Kidney capillary endothelial cell (primary cell): ENCODE results near the gene PBX4.
A peak's percentile ranks its signal among the peaks of the same experiment; 100 is the strongest.

ENCODE experiments used
- DNase-seq: peaks from one replicate; pipeline ENCODE4 v3.0.0-alpha.2; 2018; ENCODE audit warnings: low spot score

The PBX4 gene

DNA sequence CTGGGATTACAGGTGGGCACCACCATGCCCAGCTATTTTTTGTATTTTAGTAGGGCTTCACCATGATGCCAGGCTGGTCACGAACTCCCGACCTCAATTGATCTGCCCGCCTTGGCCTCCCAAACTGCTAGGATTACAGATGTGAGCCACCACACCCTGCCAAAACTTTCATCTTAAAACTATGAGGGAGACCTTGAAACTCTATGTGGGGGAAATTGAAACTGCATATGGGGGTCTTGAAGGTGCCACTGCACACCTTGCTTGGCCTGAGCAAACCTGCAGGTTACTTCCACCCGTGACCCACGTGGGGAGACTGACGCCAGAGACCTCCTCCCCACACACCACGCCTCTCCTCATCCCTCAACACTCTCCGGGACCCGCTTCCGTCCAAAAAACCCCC is 64.8 kb downstream of the PBX4 start:
- DNase-seq, result no peak

DNA sequence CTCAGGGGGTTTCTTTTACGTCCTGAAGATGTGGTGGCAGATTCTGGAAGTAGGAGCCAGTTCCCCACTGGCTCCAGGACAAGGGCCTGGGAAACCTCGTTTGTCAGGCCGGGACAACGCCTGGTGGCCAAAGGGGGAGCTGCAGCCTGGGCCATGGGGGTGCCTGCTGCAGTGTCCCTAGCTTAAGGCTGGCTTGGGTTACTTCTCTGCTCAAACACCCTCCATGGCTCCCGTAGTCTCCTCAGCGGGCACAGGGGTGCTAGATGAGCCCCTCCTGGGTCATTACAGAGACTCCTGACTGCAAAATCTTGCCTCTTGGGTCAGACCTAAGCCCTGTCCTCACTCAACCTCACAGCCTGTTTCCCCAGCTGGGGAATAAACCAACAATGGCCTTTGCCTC is 65.7 kb downstream of the PBX4 start:
- DNase-seq, result no peak

- no peak for DNase-seq
Observed at GRCh38 chr19:19551853-19552192, 66.7 kb downstream of the PBX4 start.

GRCh38 chr19:19550972-19551852 is 67.3 kb downstream of the PBX4 start:
- no peak for DNase-seq

- DNase-seq, result no peak
Observed at GRCh38 chr19:19550485-19550929, 68.0 kb downstream of the PBX4 start.

DNA sequence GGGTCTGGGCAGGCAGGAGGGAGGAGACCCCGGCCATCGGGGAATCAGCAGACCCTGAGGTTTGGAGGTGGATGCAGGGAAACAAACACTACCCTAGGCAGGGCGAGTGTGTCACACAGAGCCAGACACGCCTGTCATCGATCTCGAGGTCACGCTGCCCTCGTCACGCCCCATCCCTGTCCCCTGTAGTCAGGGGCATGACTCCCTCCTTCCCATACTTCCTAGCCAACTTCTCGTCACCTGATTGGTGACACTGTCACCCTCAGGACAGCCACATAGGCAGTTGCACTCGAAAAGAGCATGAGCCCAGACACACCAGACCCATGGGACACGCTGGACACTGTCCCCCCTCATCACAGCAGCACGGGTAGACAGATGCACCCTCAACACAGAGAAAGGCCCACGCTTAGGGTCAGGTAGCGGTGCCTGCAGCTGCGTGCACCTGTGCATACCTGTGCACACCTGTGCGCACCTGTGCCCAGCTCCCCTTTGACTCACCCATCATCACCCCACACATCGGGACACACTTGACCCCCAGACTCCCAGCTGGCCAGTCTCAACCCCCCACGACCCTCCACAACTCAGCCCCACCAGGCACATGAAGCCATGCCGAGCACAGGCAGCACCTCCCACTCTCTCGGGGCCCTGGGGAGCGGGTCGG is 68.6 kb downstream of the PBX4 start:
- no peak for DNase-seq

GRCh38 chr19:19548915-19549759 is 69.3 kb downstream of the PBX4 start:
- DNase-seq, result no peak

DNA sequence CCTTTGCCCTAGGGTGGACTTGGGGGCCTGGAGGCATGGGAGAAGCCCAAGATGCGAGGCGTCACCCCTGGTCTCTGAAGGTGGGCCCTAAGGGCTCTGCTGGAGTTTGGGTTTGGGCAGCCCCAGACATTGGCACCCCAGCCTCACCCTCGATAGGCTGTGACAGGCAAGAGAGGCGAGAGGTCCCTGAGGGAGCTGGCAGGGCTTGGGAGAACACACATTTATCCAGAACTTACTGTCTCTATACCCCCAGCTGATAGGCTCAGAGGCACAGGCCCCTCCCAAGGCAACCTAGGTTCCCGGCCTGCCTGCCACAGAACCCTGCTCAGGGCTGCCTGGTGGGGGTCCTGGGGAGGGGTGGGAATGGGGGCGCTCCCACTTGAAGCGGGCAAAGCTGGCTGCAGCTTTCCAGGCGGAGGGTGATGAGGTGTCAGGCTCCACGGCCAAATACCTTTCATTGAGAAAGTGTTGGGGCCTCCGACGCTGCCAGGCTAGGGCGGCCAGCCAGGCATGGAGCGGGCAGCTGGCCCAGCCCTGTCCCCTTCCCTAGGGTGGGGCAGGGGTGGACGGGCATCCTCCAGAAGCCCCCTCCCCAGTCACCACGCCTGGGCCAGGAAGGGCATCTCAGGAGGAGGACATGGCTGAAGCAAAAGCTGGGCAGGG is 70.7 kb downstream of the PBX4 start:
- DNase-seq, result no peak

DNA sequence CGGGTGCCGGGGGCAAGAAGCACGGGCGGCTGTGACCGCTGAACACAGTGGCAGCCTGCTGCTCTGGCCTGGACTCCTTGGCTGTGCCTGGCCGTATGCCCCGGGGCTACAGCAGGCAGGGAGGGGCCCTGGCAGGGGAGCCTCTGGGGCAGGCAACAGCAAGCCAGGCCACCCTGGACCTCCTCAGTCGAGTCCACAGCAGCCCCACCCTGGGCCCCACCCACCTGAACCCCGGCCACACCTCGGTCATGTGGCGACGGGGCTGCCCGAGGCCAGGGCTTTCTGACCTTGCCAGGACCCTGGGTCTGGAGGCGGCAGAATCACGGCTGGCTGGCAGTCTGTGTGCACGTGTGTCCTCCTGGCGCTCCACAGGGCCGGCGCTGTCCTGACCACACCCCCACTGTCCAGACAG is 71.7 kb downstream of the PBX4 start:
- DNase-seq, result no peak

- DNase-seq, result no peak
Observed at GRCh38 chr19:19545707-19546106, 72.8 kb downstream of the PBX4 start.

DNA sequence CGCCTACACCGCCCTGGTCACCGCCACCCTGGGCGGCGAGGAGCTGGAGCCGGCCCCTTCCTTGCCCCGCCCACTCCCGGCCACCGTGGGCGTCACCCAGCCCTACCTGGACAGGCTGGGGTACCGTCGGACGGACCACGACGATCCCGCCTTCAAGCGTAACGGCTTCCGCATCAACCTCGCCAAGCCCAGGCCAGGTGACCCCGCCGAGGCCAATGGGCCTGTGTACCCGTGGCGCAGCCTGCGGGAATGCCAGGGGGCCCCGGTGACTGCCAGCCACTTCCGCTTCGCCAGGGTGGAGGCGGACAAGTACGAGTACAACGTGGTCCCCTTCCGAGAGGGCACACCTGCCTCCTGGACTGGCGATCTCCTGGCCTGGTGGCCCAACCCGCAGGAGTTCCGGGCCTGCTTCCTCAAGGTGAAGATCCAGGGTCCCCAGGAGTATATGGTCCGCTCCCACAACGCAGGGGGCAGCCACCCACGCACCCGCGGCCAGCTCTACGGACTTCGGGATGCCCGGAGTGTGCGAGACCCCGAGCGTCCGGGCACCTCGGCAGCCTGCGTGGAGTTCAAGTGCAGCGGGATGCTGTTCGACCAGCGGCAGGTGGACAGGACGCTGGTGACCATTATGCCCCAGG is 73.4 kb downstream of the PBX4 start:
- no peak for DNase-seq

DNA sequence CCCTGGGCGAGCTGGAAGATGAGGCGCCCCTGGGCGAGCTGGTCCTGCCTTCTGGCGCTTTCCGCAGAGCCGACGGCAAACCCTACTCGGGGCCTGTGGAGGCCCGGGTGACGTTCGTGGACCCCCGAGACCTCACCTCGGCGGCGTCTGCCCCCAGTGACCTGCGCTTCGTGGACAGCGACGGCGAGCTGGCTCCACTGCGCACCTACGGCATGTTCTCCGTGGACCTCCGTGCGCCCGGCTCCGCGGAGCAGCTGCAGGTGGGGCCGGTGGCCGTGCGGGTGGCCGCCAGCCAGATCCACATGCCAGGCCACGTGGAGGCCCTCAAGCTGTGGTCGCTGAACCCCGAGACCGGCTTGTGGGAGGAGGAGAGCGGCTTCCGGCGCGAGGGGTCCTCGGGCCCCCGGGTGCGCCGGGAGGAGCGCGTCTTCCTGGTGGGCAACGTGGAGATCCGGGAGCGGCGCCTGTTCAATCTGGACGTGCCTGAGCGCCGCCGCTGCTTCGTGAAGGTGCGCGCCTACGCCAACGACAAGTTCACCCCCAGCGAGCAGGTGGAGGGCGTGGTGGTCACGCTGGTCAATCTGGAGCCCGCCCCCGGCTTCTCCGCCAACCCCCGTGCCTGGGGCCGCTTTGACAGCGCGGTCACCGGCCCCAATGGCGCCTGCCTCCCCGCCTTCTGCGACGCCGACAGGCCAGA is 74.1 kb downstream of the PBX4 start:
- DNase-seq, result no peak

DNA sequence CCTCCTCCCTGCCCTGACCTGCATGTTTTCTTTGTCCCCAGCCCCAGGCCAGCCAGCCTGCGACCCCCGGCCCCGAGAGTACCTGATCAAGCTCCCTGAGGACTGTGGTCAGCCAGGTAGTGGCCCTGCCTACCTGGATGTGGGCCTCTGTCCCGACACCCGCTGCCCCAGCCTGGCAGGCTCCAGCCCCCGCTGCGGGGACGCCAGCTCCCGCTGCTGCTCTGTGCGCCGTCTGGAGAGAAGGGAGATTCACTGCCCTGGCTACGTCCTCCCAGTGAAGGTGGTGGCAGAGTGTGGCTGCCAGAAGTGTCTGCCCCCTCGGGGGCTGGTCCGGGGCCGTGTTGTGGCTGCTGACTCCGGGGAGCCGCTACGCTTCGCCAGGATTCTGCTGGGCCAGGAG is 74.8 kb downstream of the PBX4 start:
- no peak for DNase-seq

DNA sequence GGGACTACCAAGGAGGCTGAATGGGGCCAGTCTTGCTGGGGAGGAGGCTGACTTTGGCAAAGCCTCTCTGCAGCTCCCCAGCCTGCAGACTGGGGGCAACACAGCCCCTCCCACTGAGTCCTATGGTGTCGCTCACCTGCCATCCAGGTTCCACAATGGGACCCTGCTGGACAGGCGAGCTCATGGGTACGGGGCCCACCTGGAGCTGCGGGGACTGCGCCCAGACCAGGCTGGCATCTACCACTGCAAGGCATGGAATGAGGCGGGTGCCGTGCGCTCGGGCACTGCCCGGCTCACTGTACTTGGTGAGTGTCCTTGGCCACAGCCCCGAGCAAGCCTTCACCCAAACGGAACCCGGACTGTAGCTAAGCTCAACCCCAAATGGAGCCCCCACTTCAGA is 75.4 kb downstream of the PBX4 start:
- no peak for DNase-seq

DNA sequence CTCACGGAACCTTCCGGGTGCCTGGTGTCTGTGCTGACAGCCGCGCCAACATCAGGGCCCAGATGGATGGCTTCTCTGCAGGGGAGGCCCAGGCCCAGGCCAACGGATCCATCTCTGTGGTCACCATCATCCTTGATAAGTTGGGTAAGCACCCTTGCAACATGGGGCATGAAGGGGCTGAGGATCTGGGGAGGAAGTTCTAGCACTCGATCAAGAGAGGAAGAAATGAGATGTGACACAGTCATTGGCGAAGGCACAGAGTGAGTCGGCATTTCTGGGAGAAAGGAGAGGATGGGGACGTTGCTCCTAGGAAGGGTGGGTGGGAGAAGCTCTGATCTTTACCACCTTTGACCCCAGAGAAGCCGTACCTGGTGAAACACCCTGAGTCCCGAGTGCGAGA is 76.0 kb downstream of the PBX4 start:
- DNase-seq, result no peak

DNA sequence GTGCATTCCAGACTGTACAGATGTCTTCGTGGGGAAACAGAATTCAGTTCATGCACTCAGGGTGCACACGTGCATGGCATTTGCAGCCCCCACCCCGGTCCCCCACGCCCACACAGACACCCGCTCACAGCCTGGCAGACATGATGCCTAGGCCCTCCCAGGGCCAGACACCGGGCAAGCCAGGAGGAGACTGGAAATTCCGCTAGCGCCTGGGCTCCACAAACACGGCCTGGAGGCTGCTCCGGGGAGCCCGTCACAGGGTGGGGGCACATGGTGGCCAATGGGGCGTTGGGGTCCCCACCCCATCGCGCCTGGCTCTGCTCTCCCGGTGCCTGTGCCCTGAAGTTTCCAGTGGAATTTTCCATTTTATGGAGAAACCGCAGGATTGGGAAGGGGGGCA is 76.9 kb downstream of the PBX4 start:
- DNase-seq, result no peak

DNA sequence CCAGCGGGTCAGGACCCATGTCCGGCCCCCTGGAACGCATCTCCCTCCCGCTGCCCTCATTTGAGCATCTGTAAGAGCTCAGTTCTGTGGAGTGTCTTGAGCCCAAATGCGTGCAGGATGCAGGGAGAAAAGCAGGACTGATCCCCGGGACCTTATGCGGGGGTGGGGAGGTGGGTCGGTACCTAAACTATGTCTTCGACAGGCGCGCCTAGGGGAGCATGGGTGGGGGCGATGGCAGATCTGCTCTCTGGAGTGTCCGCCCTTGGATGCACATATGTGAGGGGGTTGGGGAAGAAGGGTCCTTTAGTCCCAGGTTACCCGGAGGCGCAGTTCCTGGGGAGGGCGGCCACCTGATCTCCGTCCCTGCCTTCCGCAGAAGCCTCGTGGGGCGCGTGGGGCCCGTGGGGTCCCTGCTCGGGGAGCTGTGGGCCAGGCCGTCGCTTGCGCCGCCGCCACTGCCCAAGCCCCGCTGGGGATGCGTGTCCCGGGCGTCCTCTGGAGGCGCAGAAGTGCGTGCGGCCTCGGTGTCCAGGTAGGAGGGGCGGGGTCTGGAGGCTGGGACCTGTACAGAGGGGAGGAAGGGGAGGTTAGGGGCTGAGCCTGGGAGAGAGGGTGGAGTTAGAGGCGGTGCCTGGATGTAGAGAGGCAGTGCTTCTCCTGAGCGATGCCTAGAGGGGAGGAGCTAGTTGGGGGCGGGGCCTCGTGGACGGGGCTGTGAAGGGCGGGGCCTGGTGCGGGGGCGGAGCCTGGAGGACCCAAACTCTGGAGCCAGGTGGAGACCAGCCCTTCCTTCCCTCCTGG is 77.6 kb downstream of the PBX4 start:
- no peak for DNase-seq

DNA sequence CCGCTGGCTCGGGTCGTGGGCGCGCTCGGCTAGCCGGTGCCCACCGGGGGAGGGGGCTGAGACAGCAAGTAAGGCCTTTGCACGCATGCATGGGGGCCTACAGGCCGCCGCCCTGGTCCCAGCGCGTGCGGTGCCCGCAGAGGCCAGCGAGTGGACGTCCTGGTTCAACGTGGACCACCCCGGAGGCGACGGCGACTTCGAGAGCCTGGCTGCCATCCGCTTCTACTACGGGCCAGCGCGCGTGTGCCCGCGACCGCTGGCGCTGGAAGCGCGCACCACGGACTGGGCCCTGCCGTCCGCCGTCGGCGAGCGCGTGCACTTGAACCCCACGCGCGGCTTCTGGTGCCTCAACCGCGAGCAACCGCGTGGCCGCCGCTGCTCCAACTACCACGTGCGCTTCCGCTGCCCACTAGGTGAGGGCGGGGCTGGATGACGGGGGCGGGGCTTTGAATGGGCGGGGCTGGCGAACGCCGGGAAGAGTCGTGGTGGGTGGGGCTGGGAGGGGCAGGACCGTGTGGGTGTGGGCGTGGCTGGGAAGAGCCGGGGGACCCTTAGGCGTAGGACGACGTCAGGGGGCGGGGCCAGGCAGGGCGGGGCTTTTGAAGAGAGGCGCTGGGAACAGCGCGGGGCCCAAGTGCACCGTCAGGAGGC is 78.3 kb downstream of the PBX4 start:
- peak; percentile 26 for DNase-seq

GRCh38 chr19:19539698-19540063 is 78.8 kb downstream of the PBX4 start:
- DNase-seq, result no peak

- DNase-seq, result no peak
Observed at GRCh38 chr19:19538785-19539166, 79.7 kb downstream of the PBX4 start.
